Transverse colon (tissue), 4 donors: ENCODE data around the gene HES5. TPM values are rescaled to one million over a fixed set of nuclear protein-coding genes. Genes with fewer than 3 reads are reported as not detected.

Experiments used
- DNase-seq: peaks from one replicate; pipeline ENCODE4 v3.0.0-alpha.2; 2019
- H3K27ac ChIP-seq, 4 donors: fragments of 200-600 bp; sonication (generic); 2 replicates each; pipeline ENCODE4 v1.5.1; 2016 to 2018; ENCODE audit warnings: inconsistent platforms in 4 of 4
- H3K27me3 ChIP-seq: fragments of 200-600 bp; sonication (generic); 2 replicates; pipeline ENCODE4 v1.5.1; 2017; ENCODE audit warnings: inconsistent platforms
- H3K36me3 ChIP-seq, 4 donors: fragments of 200-600 bp; sonication (generic); 2 replicates each; pipeline ENCODE4 v1.5.1; 2017 to 2019; ENCODE audit warnings: inconsistent platforms in 4 of 4
- H3K4me1 ChIP-seq, 4 donors: fragments of 200-600 bp; sonication (generic); 2 replicates each; pipeline ENCODE4 v1.5.1; 2017 to 2020; ENCODE audit warnings: inconsistent platforms in 4 of 4
- H3K4me3 ChIP-seq, 4 donors: fragments of 200-600 bp; sonication (generic); 1 replicate in 1 of 4; 2 replicates in 3 of 4; pipeline versions ENCODE4 v1.5.1 to v1.6.1; 2017 to 2019; ENCODE audit warnings: inconsistent platforms in 4 of 4
- H3K9me3 ChIP-seq, 2 donors: fragments of 200-600 bp; sonication (generic); 2 replicates each; pipeline ENCODE4 v1.5.1; 2017 to 2019; ENCODE audit warnings: inconsistent platforms in 2 of 2
- EP300 ChIP-seq: sonication (generic); formaldehyde crosslinking; IDR thresholded peaks from one replicate; pipeline ENCODE4 v1.6.1; 2017; ENCODE audit warnings: antibody characterized with exemption, low read depth
- POLR2A ChIP-seq: fragments of 450-650 bp; IDR thresholded peaks from one replicate; pipeline ENCODE4 v1.6.1; 2016; ENCODE audit warnings: antibody characterized with exemption, mild to moderate bottlenecking, moderate library complexity
- POLR2AphosphoS5 ChIP-seq, 3 donors: sonication (generic); formaldehyde crosslinking; IDR thresholded peaks; one replicate each; pipeline ENCODE4 v1.6.1; 2016; ENCODE audit warnings: antibody characterized with exemption in 3 of 3
- WGBS, 2 donors: methylation state at CpG; one replicate each; pipeline ENCODE4 v1.1.5; 2018; ENCODE audit warnings: low coverage in 1 of 2; 5-methylcytosine and 5-hydroxymethylcytosine counted together
- in situ Hi-C, 4 donors: fragments of 200-750 bp; cut with MboI; loops; one replicate each; pipeline versions ENCODE4 v1.15.0 to v1.15.1; 2017; ENCODE audit warnings: low sequenced_read_pairs in 3 of 4, low pct_ligation_motif_present in 1 of 4, low pct_unique_long_range_greater_than_20kb in 1 of 4
- intact Hi-C: fragments of 100-400 bp; cut with DNase I; formaldehyde crosslinking; loops from one replicate; pipeline ENCODE4 v1.15.1; 2023; ENCODE audit warnings: low total_unique reads
- total RNA-seq, 4 donors: library from RNA; depleted of rRNA; stranded (reverse); fragments of >200 nt; gene quantifications; one replicate each; pipeline ENCODE4 v1.1.0, GENCODE V29; 2016
- TF ChIP-seq, protein P1 (sequence below), 5 experiments: fragments of 200-600 bp in 3 of 5; fragments of 450-650 bp in 2 of 5; sonication (generic) in 3 of 5; IDR thresholded peaks; 1 replicate in 2 of 5; 2 replicates in 3 of 5; pipeline ENCODE4 v1.5.1; 2016 to 2017; ENCODE audit warnings: antibody characterized with exemption in 5 of 5, inconsistent platforms in 3 of 5, mild to moderate bottlenecking in 2 of 5, moderate library complexity in 1 of 5

Gene HES5
- total RNA-seq, 4 donors from 2014 or later: 0.64 to 1.1 TPM; not detected in 2

DNA sequence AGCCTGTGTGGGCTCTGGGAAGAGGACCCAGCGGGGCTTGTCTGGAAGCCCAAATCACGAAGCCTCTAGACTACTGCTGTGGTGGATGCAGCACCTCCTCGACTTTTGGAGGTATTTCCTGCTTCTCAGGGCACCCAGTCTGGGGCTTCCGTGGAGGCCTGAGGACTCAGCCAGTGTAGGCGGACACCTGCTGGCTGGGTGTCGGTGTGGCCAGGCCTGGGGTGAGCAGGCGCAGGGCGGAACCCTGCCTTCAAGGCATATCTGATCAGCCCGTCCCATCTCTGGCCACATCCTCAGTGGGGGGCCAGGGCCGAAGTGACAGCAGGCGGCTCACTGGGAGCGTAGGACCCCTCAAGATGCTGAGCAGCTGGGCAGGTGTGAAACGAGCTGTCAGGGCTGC, 47.0 kb downstream of the HES5 start:
- H3K4me3 ChIP-seq: no peak overlapping the region
- H3K9me3 ChIP-seq: no peaks in the 10 kb centered on the region
- H3K27me3 ChIP-seq: no peaks in the 10 kb centered on the region
- WGBS, 2 donors: 76% methylated on average over 11 of the region's 13 CpGs; no CpG with 5 or more reads in 1 of the 2 donors
- H3K27ac ChIP-seq: no peak overlapping the region
- in situ Hi-C loops (no loop called here), intact Hi-C loops (no loop called here)
- peaks cover 0 to 6% (median 4%) of the 10 kb centered on the region in 4 donors for H3K4me1 ChIP-seq
- DNase-seq: no peak
- no peak for TF ChIP-seq POLR2A
- TF ChIP-seq EP300: no peak
- TF ChIP-seq, protein P1, sequence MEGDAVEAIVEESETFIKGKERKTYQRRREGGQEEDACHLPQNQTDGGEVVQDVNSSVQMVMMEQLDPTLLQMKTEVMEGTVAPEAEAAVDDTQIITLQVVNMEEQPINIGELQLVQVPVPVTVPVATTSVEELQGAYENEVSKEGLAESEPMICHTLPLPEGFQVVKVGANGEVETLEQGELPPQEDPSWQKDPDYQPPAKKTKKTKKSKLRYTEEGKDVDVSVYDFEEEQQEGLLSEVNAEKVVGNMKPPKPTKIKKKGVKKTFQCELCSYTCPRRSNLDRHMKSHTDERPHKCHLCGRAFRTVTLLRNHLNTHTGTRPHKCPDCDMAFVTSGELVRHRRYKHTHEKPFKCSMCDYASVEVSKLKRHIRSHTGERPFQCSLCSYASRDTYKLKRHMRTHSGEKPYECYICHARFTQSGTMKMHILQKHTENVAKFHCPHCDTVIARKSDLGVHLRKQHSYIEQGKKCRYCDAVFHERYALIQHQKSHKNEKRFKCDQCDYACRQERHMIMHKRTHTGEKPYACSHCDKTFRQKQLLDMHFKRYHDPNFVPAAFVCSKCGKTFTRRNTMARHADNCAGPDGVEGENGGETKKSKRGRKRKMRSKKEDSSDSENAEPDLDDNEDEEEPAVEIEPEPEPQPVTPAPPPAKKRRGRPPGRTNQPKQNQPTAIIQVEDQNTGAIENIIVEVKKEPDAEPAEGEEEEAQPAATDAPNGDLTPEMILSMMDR (IDR thresholded peaks at IDR 0.05): no peak
- no peak for TF ChIP-seq POLR2AphosphoS5 (IDR thresholded peaks at IDR 0.05)
- no peaks in the 10 kb centered on the region for H3K36me3 ChIP-seq

DNA sequence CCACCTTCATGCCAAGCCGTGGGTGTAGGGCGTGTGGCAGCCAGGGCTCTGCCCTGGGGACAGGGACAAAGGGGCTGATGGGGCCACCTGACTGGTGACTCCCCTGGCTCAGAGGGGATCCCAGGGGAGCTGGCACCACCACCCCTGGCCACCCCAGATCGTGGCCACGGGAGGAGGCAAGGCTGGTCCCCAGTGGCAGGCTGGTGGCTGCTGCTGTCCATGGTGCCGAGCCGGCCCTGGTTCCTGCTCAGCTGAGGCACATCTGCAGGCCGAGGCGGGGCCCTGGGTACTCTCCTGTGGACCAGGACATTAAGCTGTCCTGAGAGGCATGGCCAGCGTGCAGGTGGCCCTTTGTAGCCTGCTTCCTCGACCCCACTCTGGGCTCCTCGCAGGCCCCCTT, 47.5 kb downstream of the HES5 start:
- 50 to 75% methylated on average over 1 to 10 of the region's 11 CpGs for WGBS, 2 donors
- no peaks in the 10 kb centered on the region for H3K27me3 ChIP-seq
- TF ChIP-seq POLR2AphosphoS5 (IDR thresholded peaks at IDR 0.05) (no peak), POLR2A (no peak), EP300 (no peak)
- TF ChIP-seq, protein P1 (IDR thresholded peaks at IDR 0.05): no peak
- no peak for DNase-seq
- intact Hi-C loops: no loop called here
- in situ Hi-C loops: no loop called here
- peaks cover 0 to 10% (median 8%) of the 10 kb centered on the region in 4 donors for H3K4me1 ChIP-seq
- no peak overlapping the region for H3K27ac ChIP-seq
- no peaks in the 10 kb centered on the region for H3K9me3 ChIP-seq
- H3K4me3 ChIP-seq: no peak overlapping the region
- H3K36me3 ChIP-seq: no peaks in the 10 kb centered on the region

DNA sequence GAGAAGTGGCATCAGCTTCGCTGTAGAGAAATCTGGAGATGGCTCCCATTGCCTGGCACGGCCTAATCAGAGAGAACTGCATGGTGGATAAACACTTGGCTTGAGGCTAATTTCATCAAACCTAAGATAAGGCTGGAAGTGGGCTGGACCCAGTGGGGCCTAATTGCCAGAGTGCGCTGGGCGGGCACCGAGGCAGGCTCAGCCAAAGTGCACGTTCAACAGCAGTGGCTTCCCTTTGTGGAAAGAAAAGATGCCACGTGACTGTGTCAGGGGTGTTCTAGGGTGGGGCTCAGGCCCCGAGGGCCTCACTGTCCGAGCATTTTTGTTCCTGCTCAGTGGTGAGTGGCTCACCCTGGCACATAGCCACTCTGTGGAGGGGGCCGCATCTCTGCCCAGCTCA, 48.2 kb downstream of the HES5 start:
- no peak for TF ChIP-seq EP300
- no peak for TF ChIP-seq POLR2AphosphoS5 (IDR thresholded peaks at IDR 0.05)
- TF ChIP-seq, protein P1 (IDR thresholded peaks at IDR 0.05): no peak
- TF ChIP-seq POLR2A: no peak
- Histone ChIP-seq H3K9me3 (no peaks in the 10 kb centered on the region), H3K4me1 (peaks cover 0 to 11% (median 9%) of the 10 kb centered on the region in 4 donors), H3K36me3 (no peaks in the 10 kb centered on the region), H3K4me3 (no peak overlapping the region), H3K27me3 (no peaks in the 10 kb centered on the region), H3K27ac (no peak overlapping the region)
- no peak for DNase-seq
- intact Hi-C loops: no loop called here
- in situ Hi-C loops: no loop called here
- WGBS, 2 donors: 68% methylated on average over 10 of the region's 10 CpGs; no CpG with 5 or more reads in 1 of the 2 donors

DNA sequence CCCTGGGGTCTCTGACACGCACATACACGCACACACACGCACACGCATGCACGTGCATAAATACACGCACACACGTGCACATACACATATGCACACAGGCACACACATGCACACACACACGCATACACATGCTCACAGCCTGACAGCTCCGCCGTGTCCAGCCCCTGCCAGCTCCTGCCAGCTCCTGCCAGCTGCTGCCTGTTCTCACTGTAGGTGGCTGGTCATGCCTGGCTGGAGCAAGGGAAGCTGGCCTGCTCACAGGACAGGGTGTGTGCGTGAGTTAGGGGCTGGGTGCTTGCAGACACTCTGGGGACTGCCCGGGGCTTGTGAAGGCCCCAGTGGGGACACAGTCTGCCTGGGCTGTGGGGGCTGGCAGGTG, 49.1 kb downstream of the HES5 start:
- Histone ChIP-seq H3K27me3 (no peaks in the 10 kb centered on the region), H3K4me1 (peaks cover 0 to 11% (median 9%) of the 10 kb centered on the region in 4 donors), H3K27ac (no peak overlapping the region), H3K9me3 (no peaks in the 10 kb centered on the region), H3K36me3 (no peaks in the 10 kb centered on the region), H3K4me3 (no peak overlapping the region)
- DNase-seq: no peak
- intact Hi-C loops (no loop called here), in situ Hi-C loops (no loop called here)
- 82% methylated on average over 12 of the region's 12 CpGs; no CpG with 5 or more reads in 1 of the 2 donors for WGBS, 2 donors
- TF ChIP-seq POLR2AphosphoS5 (IDR thresholded peaks at IDR 0.05) (no peak), POLR2A (no peak), EP300 (no peak)
- TF ChIP-seq, protein P1 (IDR thresholded peaks at IDR 0.05): no peak
